Kidney (tissue), 14 donors: ENCODE data around the gene FUS. TPM values are rescaled to one million over a fixed set of nuclear protein-coding genes. Genes with fewer than 3 reads are reported as not detected.
"Not testable (repeated sequence)": the region's sequence is repeated elsewhere in the genome, so short reads cannot be mapped to it uniquely, and the experiment has no call there.

Source experiments
- DNase-seq, 5 donors: peaks; one replicate each; pipeline ENCODE4 v3.0.0-alpha.2; 2013 to 2020
- FAIRE-seq: peaks from 2 replicates; lab custom pipeline; 2012; peaks lifted over from hg19 to GRCh38; lab: Jason Lieb, UNC
- H3K27ac ChIP-seq, 2 donors: one replicate each; pipeline ENCODE4 v1.7.0; 2013; ENCODE audit warnings: low read depth in 2 of 2, low read length in 2 of 2, inconsistent platforms in 1 of 2
- H3K27me3 ChIP-seq: one replicate; pipeline ENCODE4 v1.7.1; 2013; ENCODE audit warnings: low read length, inconsistent platforms; ENCODE audit not compliant: control insufficient read depth, insufficient read depth
- H3K36me3 ChIP-seq, 3 donors: one replicate each; pipeline versions ENCODE4 v1.7.0 to v1.7.1; 2013; ENCODE audit warnings: low read length in 3 of 3, control low read depth in 1 of 3, inconsistent platforms in 1 of 3; ENCODE audit not compliant: insufficient read depth in 3 of 3, control insufficient read depth in 2 of 3
- H3K4me1 ChIP-seq, 3 donors: one replicate each; pipeline versions ENCODE4 v1.7.0 to v1.7.1; 2013; ENCODE audit warnings: low read length in 3 of 3, inconsistent platforms in 1 of 3, low read depth in 1 of 3; ENCODE audit not compliant: control insufficient read depth in 2 of 3, insufficient read depth in 2 of 3
- H3K4me3 ChIP-seq, 3 donors: one replicate each; pipeline versions ENCODE4 v1.7.0 to v1.8.1; 2013; ENCODE audit warnings: low read length in 3 of 3, control low read depth in 1 of 3, inconsistent platforms in 1 of 3
- H3K9ac ChIP-seq, 3 donors: one replicate each; pipeline versions ENCODE4 v1.7.0 to v1.7.1; 2013; ENCODE audit warnings: low read length in 3 of 3, control low read depth in 1 of 3, inconsistent platforms in 1 of 3
- H3K9me3 ChIP-seq, 3 donors: one replicate each; pipeline versions ENCODE4 v1.7.0 to v1.7.1; 2013; ENCODE audit warnings: low read length in 3 of 3, control low read depth in 1 of 3, inconsistent platforms in 1 of 3; ENCODE audit not compliant: control insufficient read depth in 2 of 3, insufficient read depth in 1 of 3
- CTCF ChIP-seq: IDR thresholded peaks from 3 replicates; pipeline ENCODE4 v1.5.1; 2012; ENCODE audit warnings: mild to moderate bottlenecking, moderate library complexity, borderline replicate concordance; ENCODE audit not compliant: insufficient read depth; ENCODE audit errors: extremely low read depth
- intact Hi-C: fragments of 100-400 bp; cut with DNase I; formaldehyde crosslinking; loops from one replicate; pipeline ENCODE4 v1.11.1; 2022
- polyA plus RNA-seq: library from polyadenylated mRNA; stranded (reverse); fragments of 350-450 nt; fragmentation: Illumina TruSeq; extraction: RNeasy Lipid Tissue Mini Kit (QIAGEN cat#74804); gene quantifications from one replicate; pipeline ENCODE4 v1.2.3, GENCODE V29; 2014; ENCODE audit warnings: low read depth, low replicate concordance; ENCODE audit not compliant: insufficient read depth
- total RNA-seq: library from RNA; stranded (reverse); fragmentation: NEBNext Ultra II Directional; extraction: Animal tissue kit (Norgen Biotek cat#: 25700); gene quantifications from one replicate; pipeline ENCODE4 v1.2.1, GENCODE V29; 2021
- donor health status: control.
- donor health status: control.
- donor health status: control.
- donor health status: control.
- donor health status: control.
- donor health status: DM: yes; HTN: yes; CAD: no.
- donor health status: Normal renal cell carcinoma (clear cell type).

Gene FUS
- total and polyA plus RNA-seq, 2 donors from 2014 or later: 180 to 333 TPM

- H3K4me1 ChIP-seq: no peaks in the 10 kb centered on the region
- no peaks in the 10 kb centered on the region for H3K9me3 ChIP-seq
- H3K27ac ChIP-seq: no peak overlapping the region
- no peak for FAIRE-seq
- intact Hi-C loops: no loop called here
- no peak overlapping the region for H3K9ac ChIP-seq
- no peaks in the 10 kb centered on the region for H3K36me3 ChIP-seq
- no peak overlapping the region for H3K4me3 ChIP-seq
- TF ChIP-seq CTCF: no peak
- no peak for DNase-seq
- peaks cover 3% of the 10 kb centered on the region for H3K27me3 ChIP-seq
These were observed 30.6 kb upstream of the FUS start for GRCh38 chr16:31149332-31149731.

- no peak for TF ChIP-seq CTCF
- H3K27ac ChIP-seq: no peak within 1 kb of the TSS
- H3K36me3 ChIP-seq: no peaks in the 10 kb centered on the region
- H3K4me1 ChIP-seq: no peaks in the 10 kb centered on the region
- H3K9ac ChIP-seq: no peak within 1 kb of the TSS
- DNase-seq (no peak), FAIRE-seq (no peak)
- no peaks in the 10 kb centered on the region for H3K9me3 ChIP-seq
- intact Hi-C loops: no loop called here
- H3K4me3 ChIP-seq: no peak within 1 kb of the TSS
- H3K27me3 ChIP-seq: peaks cover 3% of the 10 kb centered on the region
These were observed 29.7 kb upstream of the FUS start, which contains the start of gene PRSS36 for GRCh38 chr16:31149894-31150890. PRSS36 (minus strand) TSS chr16:31150066; CDS start chr16:31150035, 31 bp downstream.

GRCh38 chr16:31150976-31151375 is 29.0 kb upstream of the FUS start:
- FAIRE-seq, intact Hi-C loops, H3K36me3 ChIP-seq, H3K4me3 ChIP-seq, H3K9me3 ChIP-seq, DNase-seq, H3K9ac ChIP-seq, H3K27ac ChIP-seq, H3K4me1 ChIP-seq, H3K27me3 ChIP-seq: not testable (repeated sequence)

DNA sequence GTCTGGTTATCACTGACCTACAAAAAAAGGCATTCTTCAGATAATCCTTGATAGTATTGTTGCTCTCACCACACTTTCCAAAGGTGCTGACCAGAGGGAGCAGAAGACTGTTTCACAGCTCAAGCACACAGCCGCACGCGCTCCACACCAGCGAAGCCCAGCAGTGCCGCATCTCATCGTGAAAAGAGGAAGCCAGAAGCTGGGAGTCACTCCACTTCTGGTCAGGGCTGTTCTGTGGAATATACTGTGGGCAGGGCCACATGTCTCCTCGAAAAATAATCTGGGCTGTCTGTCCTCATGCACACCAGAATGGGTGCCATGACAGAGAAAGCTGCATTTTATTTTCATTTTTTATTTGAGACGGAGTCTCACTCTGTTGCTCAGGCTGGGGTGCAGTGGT is 22.8 kb upstream of the FUS start:
- Histone ChIP-seq H3K4me3 (no peak overlapping the region), H3K9me3 (no peaks in the 10 kb centered on the region), H3K9ac (no peak overlapping the region), H3K27me3 (no peaks in the 10 kb centered on the region), H3K36me3 (no peaks in the 10 kb centered on the region), H3K4me1 (no peaks in the 10 kb centered on the region), H3K27ac (no peak overlapping the region)
- TF ChIP-seq CTCF: no peak
- FAIRE-seq (no peak), DNase-seq (no peak)
- intact Hi-C loops: no loop called here
